GM12892 (cell line): ENCODE results near the gene POU2F2.

Experiments
- POLR2A ChIP-seq: IDR thresholded peaks from 2 replicates; pipeline ENCODE4 v1.6.1; 2011; ENCODE audit warnings: low read depth, low read length, control low read depth
- POLR2AphosphoS5 ChIP-seq: IDR thresholded peaks from 2 replicates; pipeline ENCODE4 v1.6.1; 2011; ENCODE audit warnings: low read depth, low read length, control low read depth
- TAF1 ChIP-seq: IDR thresholded peaks from 2 replicates; pipeline ENCODE4 v1.6.1; 2011; ENCODE audit warnings: low read depth, mild to moderate bottlenecking, control low read depth, low read length, borderline replicate concordance

- TF ChIP-seq TAF1 (no peak), POLR2A (no peak), POLR2AphosphoS5 (no peak)
Measured at GRCh38 chr19:42124386-42124901, 7.8 kb downstream of the POU2F2 start.
